Testis (tissue), 2 donors: ENCODE measurements around the gene DDOST.

Experiments used
- POLR2A ChIP-seq: fragments of 450-650 bp; IDR thresholded peaks from one replicate; pipeline ENCODE4 v1.6.1; 2017; ENCODE audit warnings: antibody characterized with exemption, mild to moderate bottlenecking, moderate library complexity
- TF ChIP-seq, protein P1 (sequence below), 3 experiments: fragments of 450-650 bp in 2 of 3; fragments of 200-600 bp in 1 of 3; sonication (generic) in 1 of 3; IDR thresholded peaks; one replicate each; pipeline ENCODE4 v1.5.1; 2016 to 2019; ENCODE audit warnings: antibody characterized with exemption in 3 of 3, mild to moderate bottlenecking in 2 of 3, moderate library complexity in 1 of 3

DNA sequence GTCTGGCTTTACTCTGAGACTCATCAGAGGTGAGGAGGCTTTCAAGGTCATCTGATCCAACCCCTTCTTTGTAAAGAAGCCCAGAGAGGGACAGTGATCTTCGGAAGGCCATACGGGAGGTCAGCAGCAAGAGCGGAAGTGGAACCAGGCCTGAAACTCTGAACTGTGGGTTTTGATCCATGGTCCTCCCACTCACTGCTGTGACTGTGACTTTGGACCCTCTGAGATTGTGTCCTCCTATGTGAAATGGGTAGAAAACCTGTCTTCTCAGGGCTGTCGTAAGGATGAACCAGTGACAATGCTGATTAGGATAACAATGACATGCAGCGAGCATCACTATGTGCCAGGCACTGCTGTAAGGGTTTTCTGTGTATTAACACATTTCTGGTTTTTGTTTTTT, 9.8 kb upstream of the DDOST start:
- TF ChIP-seq, protein P1, sequence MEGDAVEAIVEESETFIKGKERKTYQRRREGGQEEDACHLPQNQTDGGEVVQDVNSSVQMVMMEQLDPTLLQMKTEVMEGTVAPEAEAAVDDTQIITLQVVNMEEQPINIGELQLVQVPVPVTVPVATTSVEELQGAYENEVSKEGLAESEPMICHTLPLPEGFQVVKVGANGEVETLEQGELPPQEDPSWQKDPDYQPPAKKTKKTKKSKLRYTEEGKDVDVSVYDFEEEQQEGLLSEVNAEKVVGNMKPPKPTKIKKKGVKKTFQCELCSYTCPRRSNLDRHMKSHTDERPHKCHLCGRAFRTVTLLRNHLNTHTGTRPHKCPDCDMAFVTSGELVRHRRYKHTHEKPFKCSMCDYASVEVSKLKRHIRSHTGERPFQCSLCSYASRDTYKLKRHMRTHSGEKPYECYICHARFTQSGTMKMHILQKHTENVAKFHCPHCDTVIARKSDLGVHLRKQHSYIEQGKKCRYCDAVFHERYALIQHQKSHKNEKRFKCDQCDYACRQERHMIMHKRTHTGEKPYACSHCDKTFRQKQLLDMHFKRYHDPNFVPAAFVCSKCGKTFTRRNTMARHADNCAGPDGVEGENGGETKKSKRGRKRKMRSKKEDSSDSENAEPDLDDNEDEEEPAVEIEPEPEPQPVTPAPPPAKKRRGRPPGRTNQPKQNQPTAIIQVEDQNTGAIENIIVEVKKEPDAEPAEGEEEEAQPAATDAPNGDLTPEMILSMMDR (IDR thresholded peaks at IDR 0.05), result no peak
- no peak for TF ChIP-seq POLR2A
